HepG2 (cell line): Measurements from ENCODE around the gene ZSWIM6. TPM values are rescaled to one million over a fixed set of nuclear protein-coding genes. Genes with fewer than 3 reads are reported as not detected.

ENCODE experiments used
- AGO1 ChIP-seq: fragments of 200-400 bp; formaldehyde crosslinking; IDR thresholded peaks from 2 replicates; pipeline ENCODE4 v1.6.1; 2017; ENCODE audit warnings: mild to moderate bottlenecking, low read depth, low read length, moderate library complexity; ENCODE audit not compliant: poor library complexity, severe bottlenecking
- AGO2 ChIP-seq: fragments of 200-400 bp; formaldehyde crosslinking; optimal IDR thresholded peaks from 2 replicates; pipeline ENCODE3; 2017; ENCODE audit warnings: mild to moderate bottlenecking, low read depth, low read length, moderate library complexity
- BORCS8-MEF2B ChIP-seq: sonication (generic); formaldehyde crosslinking; IDR thresholded peaks from 2 replicates; pipeline ENCODE4 v1.8.0; 2022; ENCODE audit warnings: mild to moderate bottlenecking, missing genetic modification reagents
- CENPX ChIP-seq: sonication (generic); formaldehyde crosslinking; IDR thresholded peaks from 2 replicates; pipeline ENCODE4 v1.9.0; 2021; ENCODE audit warnings: mild to moderate bottlenecking, missing genetic modification reagents, moderate library complexity
- CREM ChIP-seq, 2 experiments: sonication (generic) in 1 of 2; formaldehyde crosslinking in 1 of 2; IDR thresholded peaks; 2 replicates each; pipeline versions ENCODE4 v1.4.0 to v1.6.1; 2016 to 2020; ENCODE audit warnings: antibody characterized with exemption in 1 of 2, mild to moderate bottlenecking in 1 of 2, missing genetic modification reagents in 1 of 2
- ESRRA ChIP-seq: sonication (generic); formaldehyde crosslinking; IDR thresholded peaks from 2 replicates; pipeline ENCODE4 v1.5.1; 2020; ENCODE audit warnings: mild to moderate bottlenecking, low read depth, missing genetic modification reagents
- EZH2 ChIP-seq: conservative IDR thresholded peaks from 2 replicates; pipeline ENCODE4 v1.6.1; 2012; ENCODE audit warnings: mild to moderate bottlenecking, low read depth, low read length, moderate library complexity
- KLF15 ChIP-seq: sonication (generic); formaldehyde crosslinking; IDR thresholded peaks from 2 replicates; pipeline ENCODE4 v1.8.1; 2023; ENCODE audit warnings: borderline replicate concordance, mild to moderate bottlenecking, inconsistent platforms, missing genetic modification reagents, mixed read lengths
- MAFF ChIP-seq: IDR thresholded peaks from 2 replicates; pipeline ENCODE4 v1.6.1; 2011; ENCODE audit warnings: low read depth, low read length, improper control_type of control experiment
- MEIS1 ChIP-seq: sonication (generic); formaldehyde crosslinking; IDR thresholded peaks from 2 replicates; pipeline ENCODE4 v1.9.0; 2021; ENCODE audit warnings: mild to moderate bottlenecking, missing genetic modification reagents, moderate library complexity, borderline replicate concordance
- PHF5A ChIP-seq: IDR thresholded peaks from one replicate; pipeline ENCODE4 v1.6.1; 2018; ENCODE audit warnings: low read depth, missing genetic modification reagents; ENCODE audit not compliant: unreplicated experiment
- RFX5 ChIP-seq: IDR thresholded peaks from 2 replicates; pipeline ENCODE4 v1.6.1; 2011; ENCODE audit warnings: low read depth, low read length, improper control_type of control experiment
- SIX4 ChIP-seq: sonication (generic); formaldehyde crosslinking; IDR thresholded peaks from 2 replicates; pipeline ENCODE4 v1.4.0; 2020; ENCODE audit warnings: missing genetic modification reagents
- ZNF160 ChIP-seq: sonication (generic); formaldehyde crosslinking; IDR thresholded peaks from 2 replicates; pipeline ENCODE4 v1.8.0; 2022; ENCODE audit warnings: mild to moderate bottlenecking, inconsistent platforms, missing genetic modification reagents
- ZNF296 ChIP-seq: sonication (generic); formaldehyde crosslinking; conservative IDR thresholded peaks from 2 replicates; pipeline ENCODE4 v1.5.0; 2020; ENCODE audit warnings: mild to moderate bottlenecking, missing genetic modification reagents
- polyA plus RNA-seq, 8 experiments: library from polyadenylated mRNA; depleted of rRNA in 3 of 8; stranded (reverse) in 7 of 8; unstranded in 1 of 8; fragments of >200 nt; fragmentation: Illumina TruSeq in 4 of 8; extraction: Trizol in 4 of 8; gene quantifications; 2 replicates each; pipeline versions ENCODE4 v1.2.1 to v1.2.3, GENCODE V29; 2011 to 2016; ENCODE audit warnings: low read depth in 4 of 8, missing spikeins in 1 of 8, mixed read lengths in 1 of 8; ENCODE audit not compliant: insufficient read depth in 1 of 8
- total RNA-seq, 5 experiments: library from RNA; depleted of rRNA; stranded (reverse); fragments of >200 nt; fragmentation: Illumina TruSeq; extraction: Trizol; gene quantifications; 2 replicates each; pipeline ENCODE4 v1.2.3, GENCODE V29; 2016; ENCODE audit warnings: low read depth in 1 of 5
- TF ChIP-seq, protein P1 (sequence below): sonication (generic); formaldehyde crosslinking; IDR thresholded peaks from 2 replicates; pipeline ENCODE4 v1.8.1; 2023; ENCODE audit warnings: missing genetic modification reagents, mild to moderate bottlenecking, borderline replicate concordance
- TF ChIP-seq, protein P2 (sequence below): sonication (generic); formaldehyde crosslinking; IDR thresholded peaks from 2 replicates; pipeline ENCODE4 v1.8.0; 2022; ENCODE audit warnings: missing genetic modification reagents, low read depth, mild to moderate bottlenecking, borderline replicate concordance
- TF ChIP-seq, protein P3 (sequence below), 2 experiments: fragments of 450-650 bp in 1 of 2; sonication (generic) in 1 of 2; formaldehyde crosslinking in 1 of 2; IDR thresholded peaks; 2 replicates each; pipeline versions ENCODE4 v1.6.1 to v1.8.0; 2016 to 2022; ENCODE audit warnings: antibody characterized with exemption in 1 of 2, mild to moderate bottlenecking in 1 of 2, missing genetic modification reagents in 1 of 2

ZSWIM6 gene
- total and polyA plus RNA-seq, 2 of the 13 experiments (the other 11 are each of a cell fraction or from before 2014, with no cell fraction given), result 0.82 to 1.9 TPM

DNA sequence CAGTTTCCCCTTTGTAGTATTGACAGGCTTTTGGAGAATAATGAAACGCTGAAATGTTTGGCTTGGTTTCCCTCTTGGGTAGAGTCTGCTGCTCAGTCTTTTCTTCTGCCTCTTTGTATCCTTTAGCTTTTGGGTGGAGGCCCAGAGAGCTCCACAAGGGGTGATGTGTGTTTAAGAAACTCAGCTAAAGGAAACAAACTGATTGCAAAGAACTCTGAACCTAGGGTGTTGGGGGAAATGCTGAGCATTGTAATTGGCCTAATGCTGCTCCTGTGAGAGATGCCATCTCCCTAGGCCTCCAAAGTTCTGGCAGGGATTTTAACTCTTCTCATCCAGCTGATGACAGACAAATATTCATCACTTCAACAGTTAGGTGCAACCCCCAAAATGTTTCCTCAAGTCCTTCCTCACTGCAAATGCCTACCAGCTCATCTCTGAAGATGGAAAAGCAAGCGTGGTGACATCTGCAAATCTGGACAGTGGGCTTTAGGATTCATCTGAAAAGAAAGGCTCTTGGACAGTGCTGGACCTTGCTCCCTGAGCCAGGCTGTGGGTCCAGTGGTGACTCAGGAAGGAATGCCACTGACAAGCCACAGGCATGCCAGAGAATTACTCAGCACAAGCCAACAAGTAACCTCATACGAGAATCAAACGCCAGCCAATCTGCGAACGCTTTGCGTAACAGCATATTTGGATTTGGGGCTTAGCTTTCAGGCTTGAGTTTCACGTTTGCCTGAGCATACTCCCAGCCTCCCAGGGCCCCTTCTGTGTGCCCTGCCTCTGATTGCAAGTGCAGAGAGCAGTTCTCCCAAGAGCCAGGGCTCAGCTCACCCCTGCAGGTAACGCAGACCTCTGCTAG, 30.5 kb upstream of the ZSWIM6 start (continued):
- TF ChIP-seq EZH2 (no peak), ZNF160 (CRISPR knock-in tag) (no peak), MAFF (peak; percentile 60), AGO2 (no peak), CREM (IDR thresholded peaks at IDR 0.05) (peak; percentile 57; the same call in 1 of the 2 replicates), CREM (CRISPR knock-in tag; IDR thresholded peaks at IDR 0.05) (no peak), BORCS8-MEF2B (CRISPR knock-in tag) (0 out of 2 replicates have a peak, but pooled peaks have one; percentile 35), SIX4 (CRISPR knock-in tag) (peak; percentile 84), ESRRA (CRISPR knock-in tag) (no peak), PHF5A (CRISPR knock-in tag) (no peak), KLF15 (CRISPR knock-in tag) (no peak), CENPX (CRISPR knock-in tag) (no peak), MEIS1 (CRISPR knock-in tag) (peak; percentile 48; the same call in 1 of the 2 replicates), RFX5 (no peak), ZNF296 (no peak), AGO1 (no peak)
- TF ChIP-seq, protein P1, sequence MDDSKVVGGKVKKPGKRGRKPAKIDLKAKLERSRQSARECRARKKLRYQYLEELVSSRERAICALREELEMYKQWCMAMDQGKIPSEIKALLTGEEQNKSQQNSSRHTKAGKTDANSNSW (CRISPR knock-in tag), result no peak
- TF ChIP-seq, protein P2, sequence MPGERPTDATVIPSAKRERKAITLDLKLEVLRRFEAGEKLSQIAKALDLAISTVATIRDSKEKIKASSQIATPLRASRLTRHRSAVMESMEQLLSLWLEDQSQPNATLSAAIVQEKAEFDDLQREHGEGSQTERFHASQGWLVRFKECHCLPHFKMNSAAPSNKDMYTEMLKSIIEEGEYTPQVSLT (CRISPR knock-in tag), result no peak
- TF ChIP-seq, protein P3, sequence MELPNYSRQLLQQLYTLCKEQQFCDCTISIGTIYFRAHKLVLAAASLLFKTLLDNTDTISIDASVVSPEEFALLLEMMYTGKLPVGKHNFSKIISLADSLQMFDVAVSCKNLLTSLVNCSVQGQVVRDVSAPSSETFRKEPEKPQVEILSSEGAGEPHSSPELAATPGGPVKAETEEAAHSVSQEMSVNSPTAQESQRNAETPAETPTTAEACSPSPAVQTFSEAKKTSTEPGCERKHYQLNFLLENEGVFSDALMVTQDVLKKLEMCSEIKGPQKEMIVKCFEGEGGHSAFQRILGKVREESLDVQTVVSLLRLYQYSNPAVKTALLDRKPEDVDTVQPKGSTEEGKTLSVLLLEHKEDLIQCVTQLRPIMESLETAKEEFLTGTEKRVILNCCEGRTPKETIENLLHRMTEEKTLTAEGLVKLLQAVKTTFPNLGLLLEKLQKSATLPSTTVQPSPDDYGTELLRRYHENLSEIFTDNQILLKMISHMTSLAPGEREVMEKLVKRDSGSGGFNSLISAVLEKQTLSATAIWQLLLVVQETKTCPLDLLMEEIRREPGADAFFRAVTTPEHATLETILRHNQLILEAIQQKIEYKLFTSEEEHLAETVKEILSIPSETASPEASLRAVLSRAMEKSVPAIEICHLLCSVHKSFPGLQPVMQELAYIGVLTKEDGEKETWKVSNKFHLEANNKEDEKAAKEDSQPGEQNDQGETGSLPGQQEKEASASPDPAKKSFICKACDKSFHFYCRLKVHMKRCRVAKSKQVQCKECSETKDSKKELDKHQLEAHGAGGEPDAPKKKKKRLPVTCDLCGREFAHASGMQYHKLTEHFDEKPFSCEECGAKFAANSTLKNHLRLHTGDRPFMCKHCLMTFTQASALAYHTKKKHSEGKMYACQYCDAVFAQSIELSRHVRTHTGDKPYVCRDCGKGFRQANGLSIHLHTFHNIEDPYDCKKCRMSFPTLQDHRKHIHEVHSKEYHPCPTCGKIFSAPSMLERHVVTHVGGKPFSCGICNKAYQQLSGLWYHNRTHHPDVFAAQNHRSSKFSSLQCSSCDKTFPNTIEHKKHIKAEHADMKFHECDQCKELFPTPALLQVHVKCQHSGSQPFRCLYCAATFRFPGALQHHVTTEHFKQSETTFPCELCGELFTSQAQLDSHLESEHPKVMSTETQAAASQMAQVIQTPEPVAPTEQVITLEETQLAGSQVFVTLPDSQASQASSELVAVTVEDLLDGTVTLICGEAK (IDR thresholded peaks at IDR 0.05), result no peak
- TF ChIP-seq, protein P3 (CRISPR knock-in tag; IDR thresholded peaks at IDR 0.05), result no peak; the same call in 1 of the 2 replicates
